Lower leg skin (tissue), 4 donors: ENCODE measurements around the gene TEX12. TPM values are rescaled to one million over a fixed set of nuclear protein-coding genes. Genes with fewer than 3 reads are reported as not detected.

ENCODE experiments used
- DNase-seq, 2 donors: peaks; one replicate each; pipeline ENCODE4 v3.0.0-alpha.2; 2019; ENCODE audit warnings: low spot score in 2 of 2
- H3K4me3 ChIP-seq: fragments of 200-600 bp; sonication (generic); 2 replicates; pipeline ENCODE4 v1.5.1; 2017; ENCODE audit warnings: mild to moderate bottlenecking, low read depth; ENCODE audit not compliant: poor library complexity, severe bottlenecking
- CTCF ChIP-seq, 3 donors: fragments of 450-650 bp; IDR thresholded peaks; one replicate each; pipeline ENCODE4 v1.5.1; 2016; ENCODE audit warnings: antibody characterized with exemption in 3 of 3, mild to moderate bottlenecking in 3 of 3, moderate library complexity in 2 of 3
- POLR2A ChIP-seq, 2 donors: fragments of 450-650 bp; IDR thresholded peaks; one replicate each; pipeline ENCODE4 v1.6.1; 2016 to 2017; ENCODE audit warnings: antibody characterized with exemption in 2 of 2, mild to moderate bottlenecking in 1 of 2, moderate library complexity in 1 of 2
- WGBS, 2 donors: methylation state at CpG; one replicate each; pipeline ENCODE4 v1.1.5; 2018; 5-methylcytosine and 5-hydroxymethylcytosine counted together
- intact Hi-C: fragments of 100-400 bp; cut with DNase I; formaldehyde crosslinking; loops from one replicate; pipeline ENCODE4 v1.15.0; 2023; ENCODE audit warnings: low total_unique reads
- total RNA-seq, 4 donors: library from RNA; depleted of rRNA; stranded (reverse); fragments of >200 nt; gene quantifications; one replicate each; pipeline ENCODE4 v1.1.0, GENCODE V29; 2016

The TEX12 gene
- total RNA-seq, 4 donors from 2014 or later, result 0.22 to 0.75 TPM; not detected in 2

DNA sequence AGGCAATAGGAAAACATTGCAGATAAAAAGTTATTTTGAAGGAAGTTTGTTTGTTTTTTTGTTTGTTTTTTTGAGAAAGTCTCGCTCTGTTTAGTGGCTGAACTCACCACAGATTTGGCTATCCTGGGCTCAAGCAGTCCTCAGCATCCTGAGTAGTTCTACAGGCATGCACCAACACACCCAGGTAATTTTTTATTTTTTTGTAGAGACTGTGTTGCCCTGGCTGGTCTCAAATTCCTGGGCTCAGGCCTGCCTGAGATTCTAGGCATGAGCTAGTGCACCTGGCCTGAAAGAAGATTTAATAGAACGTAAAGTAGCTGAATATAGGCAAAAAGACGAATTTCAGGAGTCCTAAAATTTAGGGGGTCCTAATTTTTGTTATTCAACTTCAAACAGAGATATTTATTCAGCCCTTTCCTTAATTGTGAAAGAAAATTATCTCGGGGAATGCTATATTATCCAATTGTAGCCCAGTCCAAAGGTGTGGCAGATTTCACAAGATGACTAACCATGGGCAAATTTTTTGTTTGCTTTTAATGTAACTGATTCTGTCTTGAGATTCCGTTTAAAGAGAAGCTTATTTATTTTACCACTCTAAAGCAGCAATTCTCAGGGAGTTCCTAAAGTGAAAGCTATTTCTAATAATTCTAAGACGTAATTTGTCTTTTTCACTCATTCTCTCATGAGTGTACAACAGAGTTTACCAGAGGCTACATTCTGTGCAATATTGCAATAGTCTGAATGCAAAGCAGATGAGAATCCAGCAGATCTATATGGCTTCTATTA, 4.2 kb upstream of the TEX12 start:
- TF ChIP-seq CTCF (IDR thresholded peaks at IDR 0.05), result no peak
- TF ChIP-seq POLR2A (IDR thresholded peaks at IDR 0.05), result no peak
- intact Hi-C loops, result no loop called here
- no peak overlapping the region for H3K4me3 ChIP-seq
- DNase-seq, result no peak
- WGBS, 2 donors, result 45 to 47% methylated on average over 6 of the region's 6 CpGs

DNA sequence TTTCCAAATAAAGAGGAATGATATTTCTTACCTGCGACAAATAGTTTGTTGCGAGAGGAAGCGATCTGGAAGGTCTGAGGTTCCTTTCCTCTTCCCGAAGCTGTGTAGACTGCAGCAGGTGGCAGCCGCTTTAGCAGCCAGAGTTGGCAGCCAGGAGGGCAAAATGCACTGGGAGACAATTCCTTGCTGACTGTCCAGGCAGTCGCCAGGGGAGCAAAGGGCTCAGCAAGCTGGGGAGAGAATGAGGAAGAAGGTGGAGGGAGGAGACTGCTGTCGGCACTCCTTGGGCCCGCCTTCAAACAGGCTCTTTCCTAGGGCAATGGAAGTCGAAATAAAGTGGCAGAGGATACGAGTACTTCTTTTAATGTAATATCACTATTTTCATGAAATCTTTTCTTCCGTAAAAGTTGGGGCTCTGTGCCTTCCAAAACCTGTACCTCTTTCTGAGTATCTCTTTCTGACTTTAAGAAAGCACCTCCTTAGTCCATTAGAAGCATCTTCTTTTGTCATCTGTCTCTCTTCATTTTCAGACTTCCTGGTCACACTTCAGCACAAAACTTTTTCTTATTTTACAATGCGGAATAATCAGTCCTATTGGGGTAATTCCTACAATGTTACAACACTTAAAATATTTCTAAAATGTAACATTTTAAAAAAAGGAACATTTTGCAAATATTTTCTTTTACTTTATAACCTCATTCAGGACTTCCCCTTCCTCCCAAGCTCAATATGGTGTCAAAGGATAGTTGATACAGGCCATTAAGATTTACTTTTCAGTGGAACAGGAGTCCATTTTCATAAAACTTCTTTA, 3.1 kb upstream of the TEX12 start, which contains the start of gene IL18:
TSS of gene IL18 (minus strand) at position 220 of the 811 bp plus-strand sequence. CDS start 9,041 bp downstream, outside the sequence.
- DNase-seq, result peak; percentile 48 to 87
- WGBS, 2 donors, result 45 to 49% methylated on average over 12 of the region's 12 CpGs
- intact Hi-C loops, result no loop called here
- TF ChIP-seq POLR2A (IDR thresholded peaks at IDR 0.05) (no peak), CTCF (IDR thresholded peaks at IDR 0.05) (no peak)
- H3K4me3 ChIP-seq, result no peak within 1 kb of the TSS

GRCh38 chr11:112165049-112165448, 2.1 kb upstream of the TEX12 start:
- intact Hi-C loops, result no loop called here
- 64 to 74% methylated on average over 3 of the region's 3 CpGs for WGBS, 2 donors
- DNase-seq, result no peak
- TF ChIP-seq CTCF (IDR thresholded peaks at IDR 0.05) (no peak), POLR2A (IDR thresholded peaks at IDR 0.05) (no peak)
- no peak overlapping the region for H3K4me3 ChIP-seq

DNA sequence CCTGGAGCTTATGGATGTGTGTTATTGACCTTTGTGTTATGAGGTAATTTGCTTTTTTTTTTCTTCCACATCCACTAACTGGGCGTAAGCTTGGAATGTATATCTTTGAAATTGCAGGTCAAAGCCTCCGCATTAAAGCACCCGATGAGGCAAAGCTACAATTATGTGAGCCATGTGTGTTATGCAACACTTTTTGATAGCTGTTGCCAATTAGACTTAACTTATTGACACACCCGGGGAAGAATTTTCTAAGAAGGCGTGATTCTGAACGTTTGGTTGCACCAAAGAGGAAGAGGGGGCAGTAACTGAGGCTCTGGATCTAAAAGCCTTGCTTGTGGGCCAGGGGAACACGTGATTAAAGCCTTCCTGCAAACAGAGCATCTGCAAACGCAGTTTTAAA, 610 bp upstream of the TEX12 start:
- intact Hi-C loops, result no loop called here
- 27 to 38% methylated on average over 8 of the region's 8 CpGs for WGBS, 2 donors
- TF ChIP-seq CTCF (IDR thresholded peaks at IDR 0.05) (no peak), POLR2A (IDR thresholded peaks at IDR 0.05) (no peak)
- H3K4me3 ChIP-seq, result no peak overlapping the region
- no peak for DNase-seq

- no peak for TF ChIP-seq CTCF (IDR thresholded peaks at IDR 0.05)
- no peak for TF ChIP-seq POLR2A (IDR thresholded peaks at IDR 0.05)
- intact Hi-C loops, result loop anchor here (10.0 kb wide), 1 partner anchor 58 kb away; no protein-coding TSS in a partner anchor
- DNase-seq, result no peak
- H3K4me3 ChIP-seq, result no peak overlapping the region
- WGBS, 2 donors, result 47 to 49% methylated on average over 2 of the region's 2 CpGs
Measured at GRCh38 chr11:112172362-112172994, 5.3 kb downstream of the TEX12 start.
